H1 (cell line): ENCODE data around the gene EIF2S1. TPM values are rescaled to one million over a fixed set of nuclear protein-coding genes. Genes with fewer than 3 reads are reported as not detected.

Experiments
- CTCF ChIA-PET: fragments of 300-600 bp; sonication (Branson Sonifier 250); formaldehyde crosslinking; loops from one replicate; lab custom pipeline; 2021; ENCODE audit not compliant: partially characterized antibody; lab: Charles Lee
- POLR2A ChIA-PET: fragments of 300-600 bp; sonication (Branson Sonifier 250); formaldehyde crosslinking; loops from one replicate; lab custom pipeline; 2021; ENCODE audit warnings: inconsistent platforms; ENCODE audit not compliant: partially characterized antibody; lab: Charles Lee
- DNase-seq, 2 experiments: peaks; one replicate each; pipeline versions ENCODE4 v3.0.0 to v3.0.0-alpha.2; 2010 to 2022; ENCODE audit warnings: low spot score in 2 of 2, low read depth in 1 of 2, mixed read lengths in 1 of 2
- FAIRE-seq: peaks from 2 replicates; lab custom pipeline; 2011; peaks lifted over from hg19 to GRCh38; lab: Jason Lieb, UNC
- H2AFZ ChIP-seq: 2 replicates; pipeline ENCODE4 v1.8.1; 2012; ENCODE audit warnings: low read length, inconsistent platforms
- H2AK5ac ChIP-seq: 2 replicates; pipeline ENCODE4 v1.6.1; 2013; ENCODE audit warnings: low read depth, low read length
- H2BK120ac ChIP-seq: replicated peaks from 2 replicates; pipeline ENCODE3; 2013; ENCODE audit warnings: low read depth, low read length, inconsistent platforms
- H2BK12ac ChIP-seq: 2 replicates; pipeline ENCODE4 v1.6.1; 2013; ENCODE audit warnings: low read depth, low read length
- H2BK15ac ChIP-seq: 2 replicates; pipeline ENCODE4 v1.6.1; 2013; ENCODE audit warnings: low read length
- H2BK20ac ChIP-seq: 2 replicates; pipeline ENCODE4 v1.6.1; 2013; ENCODE audit warnings: low read length
- H2BK5ac ChIP-seq: 2 replicates; pipeline ENCODE4 v1.6.1; 2013; ENCODE audit warnings: low read depth, low read length
- H3K14ac ChIP-seq: 2 replicates; pipeline ENCODE4 v1.6.1; 2013; ENCODE audit warnings: inconsistent platforms; ENCODE audit not compliant: insufficient read length
- H3K18ac ChIP-seq: 2 replicates; pipeline ENCODE4 v1.6.1; 2013; ENCODE audit warnings: low read length; ENCODE audit errors: extremely low read depth
- H3K23ac ChIP-seq: 2 replicates; pipeline ENCODE4 v1.6.1; 2013; ENCODE audit warnings: inconsistent platforms; ENCODE audit not compliant: insufficient read length
- H3K23me2 ChIP-seq: 2 replicates; pipeline ENCODE4 v1.6.1; 2013; ENCODE audit warnings: low read depth, low read length
- H3K27ac ChIP-seq: 2 replicates; pipeline ENCODE4 v1.6.1; 2011; ENCODE audit warnings: low read depth, low read length, inconsistent platforms
- H3K27me3 ChIP-seq, 4 experiments: replicated peaks in 1 of 4; 1 replicate in 1 of 4; 2 replicates in 3 of 4; pipeline versions ENCODE4 v1.6.1 to v1.8.1; 2011 to 2013; ENCODE audit warnings: low read length in 3 of 4, mild to moderate bottlenecking in 3 of 4, inconsistent platforms in 2 of 4, mixed read lengths in 2 of 4, moderate library complexity in 1 of 4; ENCODE audit not compliant: control insufficient read depth in 3 of 4, insufficient read depth in 3 of 4; ENCODE audit errors: extremely low read depth in 1 of 4
- H3K36me3 ChIP-seq, 4 experiments: 2 replicates each; pipeline versions ENCODE4 v1.6.1 to v1.8.1; 2011 to 2013; ENCODE audit warnings: mild to moderate bottlenecking in 4 of 4, low read length in 3 of 4, moderate library complexity in 2 of 4, control low read depth in 1 of 4, inconsistent platforms in 1 of 4; ENCODE audit not compliant: insufficient read depth in 4 of 4, control insufficient read depth in 2 of 4
- H3K4ac ChIP-seq: replicated peaks from 2 replicates; pipeline ENCODE3; 2013; ENCODE audit warnings: low read length, low read depth, mixed read lengths, inconsistent platforms; ENCODE audit not compliant: insufficient read length
- H3K4me1 ChIP-seq, 4 experiments: replicated peaks in 1 of 4; 1 replicate in 1 of 4; 2 replicates in 3 of 4; pipeline versions ENCODE4 v1.6.1 to v1.8.1; 2011 to 2013; ENCODE audit warnings: low read length in 3 of 4, inconsistent platforms in 2 of 4, mixed read lengths in 1 of 4; ENCODE audit not compliant: insufficient read depth in 4 of 4, control insufficient read depth in 3 of 4
- H3K4me2 ChIP-seq, 2 experiments: 2 replicates each; pipeline versions ENCODE4 v1.6.1 to v1.8.1; 2011 to 2013; ENCODE audit warnings: low read depth in 2 of 2, low read length in 2 of 2, control low read depth in 1 of 2, inconsistent platforms in 1 of 2, mild to moderate bottlenecking in 1 of 2; ENCODE audit not compliant: insufficient read depth in 1 of 2
- H3K4me3 ChIP-seq, 4 experiments: fragments of 200-600, 300-600 bp in 1 of 4; sonication (generic), shearing (Covaris generic), sonication (Bioruptor Twin) in 1 of 4; 2 replicates each; pipeline versions ENCODE4 v1.5.1 to v1.8.1; 2011 to 2016; ENCODE audit warnings: low read length in 4 of 4, low read depth in 3 of 4, control low read depth in 2 of 4, inconsistent platforms in 2 of 4, mild to moderate bottlenecking in 2 of 4, mixed read lengths in 1 of 4, moderate library complexity in 1 of 4; ENCODE audit not compliant: insufficient read depth in 2 of 4; ENCODE audit errors: extremely low read depth in 1 of 4
- H3K56ac ChIP-seq: replicated peaks from 2 replicates; pipeline ENCODE3; 2013; ENCODE audit warnings: low read depth, mild to moderate bottlenecking, mixed read lengths, low read length, inconsistent platforms; ENCODE audit not compliant: insufficient read length
- H3K79me1 ChIP-seq: 2 replicates; pipeline ENCODE4 v1.6.1; 2013; ENCODE audit warnings: low read depth, low read length, control low read depth
- H3K79me2 ChIP-seq, 2 experiments: 2 replicates each; pipeline versions ENCODE4 v1.6.1 to v1.8.1; 2012 to 2013; ENCODE audit warnings: low read length in 2 of 2, mild to moderate bottlenecking in 2 of 2, inconsistent platforms in 1 of 2; ENCODE audit not compliant: insufficient read depth in 2 of 2, control insufficient read depth in 1 of 2
- H3K9ac ChIP-seq, 4 experiments: replicated peaks in 1 of 4; 1 replicate in 1 of 4; 2 replicates in 3 of 4; pipeline versions ENCODE4 v1.6.1 to v1.8.1; 2011 to 2013; ENCODE audit warnings: low read depth in 3 of 4, low read length in 3 of 4, control low read depth in 2 of 4, mild to moderate bottlenecking in 2 of 4, moderate library complexity in 2 of 4, inconsistent platforms in 1 of 4; ENCODE audit errors: extremely low read depth in 1 of 4
- H3K9me3 ChIP-seq, 2 experiments: 2 replicates each; pipeline versions ENCODE4 v1.6.1 to v1.8.1; 2012 to 2013; ENCODE audit warnings: mild to moderate bottlenecking in 2 of 2, moderate library complexity in 2 of 2, control low read depth in 1 of 2, inconsistent platforms in 1 of 2, low read depth in 1 of 2, low read length in 1 of 2, mixed read lengths in 1 of 2; ENCODE audit not compliant: insufficient read depth in 2 of 2
- H4K20me1 ChIP-seq, 2 experiments: replicated peaks in 1 of 2; 2 replicates each; pipeline versions ENCODE3 to v1.8.1; 2011 to 2013; ENCODE audit warnings: inconsistent platforms in 2 of 2, low read length in 2 of 2, mild to moderate bottlenecking in 1 of 2; ENCODE audit not compliant: insufficient read depth in 2 of 2, control insufficient read depth in 1 of 2
- H4K5ac ChIP-seq: 2 replicates; pipeline ENCODE4 v1.6.1; 2013; ENCODE audit warnings: low read length, low read depth, mixed read lengths, inconsistent platforms; ENCODE audit not compliant: insufficient read length
- H4K8ac ChIP-seq: 2 replicates; pipeline ENCODE4 v1.8.0; 2013; ENCODE audit warnings: mild to moderate bottlenecking, moderate library complexity, low read length, inconsistent platforms; ENCODE audit not compliant: insufficient read depth; ENCODE audit errors: extremely low read depth
- H4K91ac ChIP-seq: replicated peaks from 2 replicates; pipeline ENCODE3; 2013; ENCODE audit warnings: low read length, mixed read lengths, inconsistent platforms; ENCODE audit not compliant: insufficient read length
- CREB1 ChIP-seq: IDR thresholded peaks from 2 replicates; pipeline ENCODE4 v1.6.1; 2012; ENCODE audit warnings: inconsistent platforms
- EGR1 ChIP-seq: IDR thresholded peaks from 2 replicates; pipeline ENCODE4 v1.6.1; 2011; ENCODE audit warnings: low read depth, low read length, borderline replicate concordance
- GTF2F1 ChIP-seq: IDR thresholded peaks from 2 replicates; pipeline ENCODE4 v1.6.1; 2012; ENCODE audit warnings: low read depth, low read length, improper control_type of control experiment, borderline replicate concordance
- KDM4A ChIP-seq: IDR thresholded peaks from one replicate; pipeline ENCODE4 v1.7.1; 2012; ENCODE audit warnings: low read depth, mild to moderate bottlenecking, moderate library complexity, low read length, inconsistent platforms; ENCODE audit not compliant: severe bottlenecking
- NRF1 ChIP-seq: IDR thresholded peaks from 2 replicates; pipeline ENCODE4 v1.6.1; 2011; ENCODE audit warnings: mild to moderate bottlenecking, low read depth, low read length, improper control_type of control experiment
- POLR2AphosphoS5 ChIP-seq: IDR thresholded peaks from 2 replicates; pipeline ENCODE4 v1.6.1; 2011; ENCODE audit warnings: low read depth, low read length
- SP4 ChIP-seq: IDR thresholded peaks from 2 replicates; pipeline ENCODE4 v1.6.1; 2012; ENCODE audit warnings: low read length, inconsistent platforms
- WGBS, 2 experiments: shearing (Covaris generic) in 1 of 2; methylation state at CpG; one replicate each; pipeline versions ENCODE4 v1.1.6 to v1.1.7; 2013 to 2015; ENCODE audit warnings: low lambda C conversion rate in 2 of 2, mixed read lengths in 2 of 2, inconsistent platforms in 1 of 2, low coverage in 1 of 2, missing lambda C conversion rate in 1 of 2; ENCODE audit not compliant: insufficient replicate concordance in 2 of 2, insufficient coverage in 1 of 2, insufficient read length in 1 of 2; ENCODE audit errors: extremely low coverage in 1 of 2, missing lambda C conversion rate in 1 of 2; 5-methylcytosine and 5-hydroxymethylcytosine counted together
- polyA plus RNA-seq, 7 experiments: library from polyadenylated mRNA; depleted of rRNA in 3 of 7; stranded (reverse) in 5 of 7; unstranded in 2 of 7; fragments of >200 nt in 5 of 7; fragments of 200-250 nt in 2 of 7; gene quantifications; 1 replicate in 5 of 7; 2 replicates in 1 of 7; 4 replicates in 1 of 7; pipeline versions ENCODE4 v1.2.1 to v1.2.3, GENCODE V29; 2011 to 2013; ENCODE audit warnings: missing spikeins in 2 of 7, mixed read lengths in 2 of 7
- total RNA-seq: library from RNA; stranded (reverse); fragmentation: NEBNext Ultra II Directional; extraction: Animal tissue kit (Norgen Biotek cat#: 25700); gene quantifications from 2 replicates; pipeline ENCODE4 v1.2.1, GENCODE V29; 2021

EIF2S1 gene
- total and polyA plus RNA-seq, 2 of the 8 experiments (the other 6 are each of a cell fraction or from before 2014, with no cell fraction given): 35.1 to 146 TPM

DNA sequence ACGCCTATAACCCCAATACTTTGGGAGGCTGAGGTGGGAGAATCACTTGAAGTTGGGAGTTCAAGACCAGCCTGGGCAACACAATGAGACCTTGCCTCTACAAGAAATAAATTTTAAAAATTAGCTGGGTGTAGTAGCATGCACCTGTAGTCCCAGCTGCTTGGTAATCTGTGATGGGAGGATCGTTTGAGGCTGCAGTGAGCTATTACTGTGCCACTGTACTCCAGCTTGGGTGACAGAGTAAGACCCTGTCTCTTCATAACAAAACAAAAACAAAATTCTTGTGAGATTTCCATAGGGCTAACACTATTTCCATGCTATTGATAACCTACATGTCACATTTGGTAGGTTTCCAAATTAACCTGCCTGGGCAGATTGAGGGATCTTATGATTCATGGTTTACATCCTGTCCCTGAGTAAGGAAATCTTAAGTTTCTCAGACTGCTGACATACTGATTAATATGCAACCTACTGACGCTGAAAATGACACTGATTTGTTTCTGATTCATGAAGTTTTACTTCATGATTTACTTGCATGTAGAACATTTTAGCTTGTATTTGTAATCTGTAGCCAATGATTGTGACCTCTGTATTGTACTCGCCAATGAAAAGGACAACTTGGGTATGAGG lies 16.4 kb upstream of the EIF2S1 start:
- ChIA-PET CTCF (interaction anchor here (0.6 kb wide), 1 partner anchor 25 kb away, joined by 3 read pairs; no protein-coding TSS in a partner anchor), POLR2A (no interaction called here)
- DNase-seq: no peak
- Histone ChIP-seq H3K4ac (no peak overlapping the region), H2AK5ac (no peak overlapping the region), H3K79me1 (no peaks in the 10 kb centered on the region), H2BK20ac (no peak overlapping the region), H3K27ac (no peak overlapping the region), H3K36me3 (peaks cover 5 to 68% (median 40%) of the 10 kb centered on the region in 4 experiments; a peak in 7 of 8 replicates), H3K4me3 (no peak overlapping the region), H2BK120ac (no peak overlapping the region), H2AFZ (no peak overlapping the region), H2BK5ac (no peak overlapping the region), H3K14ac (no peak overlapping the region), H2BK15ac (no peak overlapping the region), H3K23me2 (no peaks in the 10 kb centered on the region), H3K9me3 (no peaks in the 10 kb centered on the region), H3K4me1 (no peaks in the 10 kb centered on the region), H4K20me1 (no peaks in the 10 kb centered on the region), H4K91ac (no peak overlapping the region), H2BK12ac (no peak overlapping the region), H3K18ac (no peak overlapping the region), H3K27me3 (no peaks in the 10 kb centered on the region), H3K23ac (no peak overlapping the region), H3K56ac (no peak overlapping the region), H3K79me2 (no peaks in the 10 kb centered on the region), H4K5ac (no peak overlapping the region), H4K8ac (no peak overlapping the region), H3K9ac (no peak overlapping the region), H3K4me2 (no peak overlapping the region)
- 88% methylated on average over 4 of the region's 4 CpGs; no CpG with 5 or more reads in 1 of the 2 experiments for WGBS, 2 experiments
- no peak for TF ChIP-seq GTF2F1
- TF ChIP-seq NRF1: no peak
- no peak for TF ChIP-seq CREB1
- no peak for TF ChIP-seq KDM4A
- TF ChIP-seq POLR2AphosphoS5: no peak
- no peak for TF ChIP-seq SP4
- no peak for TF ChIP-seq EGR1
- no peak for FAIRE-seq
